Lung (tissue), 12 donors: ENCODE results near the gene TANGO6. TPM values are rescaled to one million over a fixed set of nuclear protein-coding genes. Genes with fewer than 3 reads are reported as not detected.

Source experiments
- ATAC-seq: fragments of 200-7000 bp; cut with Tn5 transposase; one replicate; pipeline ENCODE4 v1.9.1; 2020; ENCODE audit warnings: moderate number of reproducible peaks; ENCODE audit not compliant: insufficient read depth, low FRiP score
- DNase-seq, 3 donors: peaks; one replicate each; pipeline ENCODE4 v3.0.0-alpha.2; 2013 to 2017
- H3K27ac ChIP-seq, 2 donors: one replicate each; pipeline ENCODE4 v1.5.1; 2013; ENCODE audit warnings: mild to moderate bottlenecking in 2 of 2, moderate library complexity in 2 of 2, control low read depth in 1 of 2, inconsistent platforms in 1 of 2, low read depth in 1 of 2, low read length in 1 of 2
- H3K27me3 ChIP-seq, 3 donors: one replicate each; pipeline ENCODE4 v1.5.1; 2013; ENCODE audit warnings: low read length in 2 of 3; ENCODE audit not compliant: control insufficient read depth in 3 of 3, insufficient read depth in 3 of 3
- H3K36me3 ChIP-seq, 4 donors: one replicate each; pipeline ENCODE4 v1.5.1; 2013; ENCODE audit warnings: low read length in 4 of 4, mild to moderate bottlenecking in 1 of 4, moderate library complexity in 1 of 4; ENCODE audit not compliant: control insufficient read depth in 4 of 4, insufficient read depth in 4 of 4
- H3K4me1 ChIP-seq, 5 donors: one replicate each; pipeline ENCODE4 v1.5.1; 2013; ENCODE audit warnings: low read length in 5 of 5, mild to moderate bottlenecking in 2 of 5, moderate library complexity in 1 of 5; ENCODE audit not compliant: control insufficient read depth in 5 of 5, insufficient read depth in 5 of 5
- H3K4me3 ChIP-seq: one replicate; pipeline ENCODE4 v1.5.1; 2013; ENCODE audit warnings: mild to moderate bottlenecking, control low read depth, moderate library complexity
- H3K9ac ChIP-seq, 2 donors: one replicate each; pipeline ENCODE4 v1.5.1; 2013; ENCODE audit warnings: low read length in 2 of 2, control low read depth in 1 of 2; ENCODE audit not compliant: insufficient read depth in 1 of 2
- H3K9me3 ChIP-seq, 4 donors: one replicate each; pipeline ENCODE4 v1.5.1; 2013; ENCODE audit warnings: low read length in 3 of 4, mild to moderate bottlenecking in 1 of 4, moderate library complexity in 1 of 4; ENCODE audit not compliant: control insufficient read depth in 4 of 4, insufficient read depth in 3 of 4
- CTCF ChIP-seq: IDR thresholded peaks from 2 replicates; pipeline ENCODE4 v1.5.1; 2012; ENCODE audit warnings: mild to moderate bottlenecking; ENCODE audit errors: control extremely low read depth, extremely low read depth
- WGBS, 2 donors: extraction: QIAGEN DNeasy Blood & Tissue Kit; methylation state at CpG; one replicate each; pipeline ENCODE4 v1.1.7; 2013; 5-methylcytosine and 5-hydroxymethylcytosine counted together
- polyA plus RNA-seq, 2 donors: library from polyadenylated mRNA; stranded (reverse); fragments of 200-250 nt; gene quantifications; one replicate each; pipeline ENCODE4 v1.2.1, GENCODE V29; 2013
- total RNA-seq, 2 donors: library from RNA; depleted of rRNA in 1 of 2; stranded (reverse); fragments of >200 nt in 1 of 2; gene quantifications; one replicate each; pipeline ENCODE4 v1.2.1, GENCODE V29; 2014 to 2021
- donor health status: control.
- donor health status: control.
- donor health status: Bipolar disorder and iron deficiency.
- donor health status: healthy.
- donor health status: DM: yes; HTN: yes; CAD: no.

TANGO6 gene
- total and polyA plus RNA-seq, 4 donors, result 2.3 to 19.3 (median 11.9) TPM

DNA sequence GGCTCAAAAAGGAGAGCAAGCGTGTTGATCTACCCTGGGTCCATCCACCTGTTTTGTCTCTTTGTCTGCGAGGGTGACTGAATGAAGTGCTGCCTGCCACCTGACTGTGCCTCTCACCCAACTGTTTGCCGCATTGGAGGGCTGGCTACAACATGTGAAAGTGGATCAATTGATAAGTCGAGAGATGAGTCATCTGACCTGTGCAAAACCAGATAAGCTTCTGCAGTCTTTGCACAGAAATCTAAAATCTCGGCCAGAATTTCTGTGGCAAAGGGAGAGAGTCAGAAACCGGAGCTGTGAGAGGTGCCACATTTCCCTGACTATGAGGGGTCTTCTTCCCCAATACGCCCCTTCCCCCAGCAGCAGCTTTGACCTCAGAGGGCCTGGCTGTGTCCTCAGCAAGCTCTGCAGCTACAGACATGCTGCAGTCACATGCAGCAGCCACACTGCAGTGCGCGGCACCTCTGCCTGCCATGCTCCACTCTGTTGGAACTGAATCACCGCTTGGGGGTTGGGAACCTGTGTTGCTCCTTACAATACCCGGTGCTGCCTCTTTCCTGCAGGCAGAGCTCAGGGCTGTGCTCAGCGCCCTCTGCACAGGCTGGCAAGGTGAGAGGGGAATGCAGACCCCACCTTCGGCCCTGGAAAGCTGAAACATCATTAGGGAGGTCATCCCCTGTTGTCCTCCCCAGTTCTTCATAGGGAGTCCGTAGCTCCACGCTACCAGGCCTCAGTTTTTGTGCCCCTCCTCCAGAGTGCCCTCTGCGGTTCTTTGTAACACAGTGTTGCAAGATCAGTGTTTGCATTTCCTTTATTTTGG lies 246.0 kb downstream of the TANGO6 start:
- H3K36me3 ChIP-seq, result peaks cover 0 to 2% (median 0%) of the 10 kb centered on the region in 4 donors
- no peaks in the 10 kb centered on the region for H3K27me3 ChIP-seq
- H3K9ac ChIP-seq, result no peak overlapping the region
- no peaks in the 10 kb centered on the region for H3K9me3 ChIP-seq
- no peak overlapping the region for H3K4me3 ChIP-seq
- DNase-seq, result peak in 1 of 3 donors; percentile 63
- no peak for ATAC-seq
- TF ChIP-seq CTCF, result no peak
- H3K4me1 ChIP-seq, result peaks cover 0 to 19% (median 10%) of the 10 kb centered on the region in 5 donors
- peak overlapping the region in 1 of 2 donors; percentile 73 for H3K27ac ChIP-seq
- WGBS, 2 donors, result 31 to 33% methylated on average over 16 of the region's 16 CpGs

DNA sequence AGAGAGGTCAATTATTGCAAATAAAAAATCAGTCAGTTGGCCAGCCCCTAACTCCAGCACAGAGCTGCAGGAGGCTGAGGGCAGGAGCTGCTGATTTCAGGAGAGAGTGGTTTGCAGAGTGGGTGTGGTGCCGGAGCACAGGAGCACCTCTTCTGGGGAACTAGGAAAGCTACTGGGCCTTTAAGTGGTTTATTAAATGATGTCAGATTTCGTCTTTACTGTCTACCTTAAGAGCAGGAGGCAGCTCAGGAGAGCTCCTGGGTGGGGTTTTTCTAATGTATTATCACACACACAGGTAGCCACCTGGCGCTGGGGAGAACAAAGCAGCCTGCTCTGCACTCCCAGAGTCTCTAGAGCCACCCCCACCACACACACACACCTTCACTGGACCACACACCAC lies 250.6 kb downstream of the TANGO6 start:
- Histone ChIP-seq H3K27me3 (no peaks in the 10 kb centered on the region), H3K27ac (no peak overlapping the region), H3K9me3 (no peaks in the 10 kb centered on the region), H3K36me3 (no peaks in the 10 kb centered on the region), H3K9ac (no peak overlapping the region), H3K4me3 (no peak overlapping the region), H3K4me1 (peaks cover 0 to 14% (median 11%) of the 10 kb centered on the region in 5 donors)
- DNase-seq (no peak), ATAC-seq (no peak)
- TF ChIP-seq CTCF, result no peak
- 65 to 83% methylated on average over 3 of the region's 3 CpGs for WGBS, 2 donors

DNA sequence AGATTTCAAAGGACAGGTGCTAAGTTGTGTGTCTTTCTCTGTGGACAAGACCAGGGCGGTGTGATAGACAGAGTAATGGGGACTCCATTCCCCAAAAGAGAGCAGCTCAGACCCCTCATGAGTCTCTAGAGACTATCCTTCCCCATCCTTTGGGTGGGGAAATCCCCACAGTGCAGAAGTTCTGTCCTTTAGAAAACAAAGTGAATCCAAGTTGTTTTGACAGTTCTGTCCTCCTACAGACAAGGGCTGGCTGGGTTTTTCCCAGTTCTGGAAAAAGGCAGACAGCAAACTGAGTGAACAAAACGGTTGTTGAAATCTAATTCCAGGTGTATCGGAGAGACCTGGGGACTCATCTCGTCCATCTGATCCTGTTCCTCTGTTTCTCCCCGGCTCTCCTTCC lies 251.2 kb downstream of the TANGO6 start:
- ATAC-seq (no peak), DNase-seq (no peak)
- Histone ChIP-seq H3K4me3 (no peak overlapping the region), H3K4me1 (peaks cover 0 to 9% (median 8%) of the 10 kb centered on the region in 5 donors), H3K27me3 (no peaks in the 10 kb centered on the region), H3K9ac (no peak overlapping the region), H3K27ac (peak overlapping the region in 1 of 2 donors; percentile 56), H3K9me3 (no peaks in the 10 kb centered on the region), H3K36me3 (no peaks in the 10 kb centered on the region)
- no peak for TF ChIP-seq CTCF
- 71 to 74% methylated on average over 5 of the region's 5 CpGs for WGBS, 2 donors
